H1 (cell line): Measurements from ENCODE around the gene ACTL8. TPM values are rescaled to one million over a fixed set of nuclear protein-coding genes. Genes with fewer than 3 reads are reported as not detected.

Experiments used
- CTCF ChIA-PET: fragments of 300-600 bp; sonication (Branson Sonifier 250); formaldehyde crosslinking; loops from one replicate; lab custom pipeline; 2021; ENCODE audit not compliant: partially characterized antibody; lab: Charles Lee
- POLR2A ChIA-PET: fragments of 300-600 bp; sonication (Branson Sonifier 250); formaldehyde crosslinking; loops from one replicate; lab custom pipeline; 2021; ENCODE audit warnings: inconsistent platforms; ENCODE audit not compliant: partially characterized antibody; lab: Charles Lee
- DNase-seq, 2 experiments: peaks; one replicate each; pipeline versions ENCODE4 v3.0.0 to v3.0.0-alpha.2; 2010 to 2022; ENCODE audit warnings: low spot score in 2 of 2, low read depth in 1 of 2, mixed read lengths in 1 of 2
- FAIRE-seq: peaks from 2 replicates; lab custom pipeline; 2011; peaks lifted over from hg19 to GRCh38; lab: Jason Lieb, UNC
- H2AFZ ChIP-seq: 2 replicates; pipeline ENCODE4 v1.8.1; 2012; ENCODE audit warnings: low read length, inconsistent platforms
- H2AK5ac ChIP-seq: 2 replicates; pipeline ENCODE4 v1.6.1; 2013; ENCODE audit warnings: low read depth, low read length
- H2BK120ac ChIP-seq: replicated peaks from 2 replicates; pipeline ENCODE3; 2013; ENCODE audit warnings: low read depth, low read length, inconsistent platforms
- H2BK12ac ChIP-seq: 2 replicates; pipeline ENCODE4 v1.6.1; 2013; ENCODE audit warnings: low read depth, low read length
- H2BK15ac ChIP-seq: 2 replicates; pipeline ENCODE4 v1.6.1; 2013; ENCODE audit warnings: low read length
- H2BK20ac ChIP-seq: 2 replicates; pipeline ENCODE4 v1.6.1; 2013; ENCODE audit warnings: low read length
- H2BK5ac ChIP-seq: 2 replicates; pipeline ENCODE4 v1.6.1; 2013; ENCODE audit warnings: low read depth, low read length
- H3K14ac ChIP-seq: 2 replicates; pipeline ENCODE4 v1.6.1; 2013; ENCODE audit warnings: inconsistent platforms; ENCODE audit not compliant: insufficient read length
- H3K18ac ChIP-seq: 2 replicates; pipeline ENCODE4 v1.6.1; 2013; ENCODE audit warnings: low read length; ENCODE audit errors: extremely low read depth
- H3K23ac ChIP-seq: 2 replicates; pipeline ENCODE4 v1.6.1; 2013; ENCODE audit warnings: inconsistent platforms; ENCODE audit not compliant: insufficient read length
- H3K23me2 ChIP-seq: 2 replicates; pipeline ENCODE4 v1.6.1; 2013; ENCODE audit warnings: low read depth, low read length
- H3K27ac ChIP-seq: 2 replicates; pipeline ENCODE4 v1.6.1; 2011; ENCODE audit warnings: low read depth, low read length, inconsistent platforms
- H3K27me3 ChIP-seq, 4 experiments: replicated peaks in 1 of 4; 1 replicate in 1 of 4; 2 replicates in 3 of 4; pipeline versions ENCODE4 v1.6.1 to v1.8.1; 2011 to 2013; ENCODE audit warnings: low read length in 3 of 4, mild to moderate bottlenecking in 3 of 4, inconsistent platforms in 2 of 4, mixed read lengths in 2 of 4, moderate library complexity in 1 of 4; ENCODE audit not compliant: control insufficient read depth in 3 of 4, insufficient read depth in 3 of 4; ENCODE audit errors: extremely low read depth in 1 of 4
- H3K36me3 ChIP-seq, 4 experiments: 2 replicates each; pipeline versions ENCODE4 v1.6.1 to v1.8.1; 2011 to 2013; ENCODE audit warnings: mild to moderate bottlenecking in 4 of 4, low read length in 3 of 4, moderate library complexity in 2 of 4, control low read depth in 1 of 4, inconsistent platforms in 1 of 4; ENCODE audit not compliant: insufficient read depth in 4 of 4, control insufficient read depth in 2 of 4
- H3K4ac ChIP-seq: replicated peaks from 2 replicates; pipeline ENCODE3; 2013; ENCODE audit warnings: low read length, low read depth, mixed read lengths, inconsistent platforms; ENCODE audit not compliant: insufficient read length
- H3K4me1 ChIP-seq, 4 experiments: replicated peaks in 1 of 4; 1 replicate in 1 of 4; 2 replicates in 3 of 4; pipeline versions ENCODE4 v1.6.1 to v1.8.1; 2011 to 2013; ENCODE audit warnings: low read length in 3 of 4, inconsistent platforms in 2 of 4, mixed read lengths in 1 of 4; ENCODE audit not compliant: insufficient read depth in 4 of 4, control insufficient read depth in 3 of 4
- H3K4me2 ChIP-seq, 2 experiments: 2 replicates each; pipeline versions ENCODE4 v1.6.1 to v1.8.1; 2011 to 2013; ENCODE audit warnings: low read depth in 2 of 2, low read length in 2 of 2, control low read depth in 1 of 2, inconsistent platforms in 1 of 2, mild to moderate bottlenecking in 1 of 2; ENCODE audit not compliant: insufficient read depth in 1 of 2
- H3K4me3 ChIP-seq, 4 experiments: fragments of 200-600, 300-600 bp in 1 of 4; sonication (generic), shearing (Covaris generic), sonication (Bioruptor Twin) in 1 of 4; 2 replicates each; pipeline versions ENCODE4 v1.5.1 to v1.8.1; 2011 to 2016; ENCODE audit warnings: low read length in 4 of 4, low read depth in 3 of 4, control low read depth in 2 of 4, inconsistent platforms in 2 of 4, mild to moderate bottlenecking in 2 of 4, mixed read lengths in 1 of 4, moderate library complexity in 1 of 4; ENCODE audit not compliant: insufficient read depth in 2 of 4; ENCODE audit errors: extremely low read depth in 1 of 4
- H3K56ac ChIP-seq: replicated peaks from 2 replicates; pipeline ENCODE3; 2013; ENCODE audit warnings: low read depth, mild to moderate bottlenecking, mixed read lengths, low read length, inconsistent platforms; ENCODE audit not compliant: insufficient read length
- H3K79me1 ChIP-seq: 2 replicates; pipeline ENCODE4 v1.6.1; 2013; ENCODE audit warnings: low read depth, low read length, control low read depth
- H3K79me2 ChIP-seq, 2 experiments: 2 replicates each; pipeline versions ENCODE4 v1.6.1 to v1.8.1; 2012 to 2013; ENCODE audit warnings: low read length in 2 of 2, mild to moderate bottlenecking in 2 of 2, inconsistent platforms in 1 of 2; ENCODE audit not compliant: insufficient read depth in 2 of 2, control insufficient read depth in 1 of 2
- H3K9ac ChIP-seq, 4 experiments: replicated peaks in 1 of 4; 1 replicate in 1 of 4; 2 replicates in 3 of 4; pipeline versions ENCODE4 v1.6.1 to v1.8.1; 2011 to 2013; ENCODE audit warnings: low read depth in 3 of 4, low read length in 3 of 4, control low read depth in 2 of 4, mild to moderate bottlenecking in 2 of 4, moderate library complexity in 2 of 4, inconsistent platforms in 1 of 4; ENCODE audit errors: extremely low read depth in 1 of 4
- H3K9me3 ChIP-seq, 2 experiments: 2 replicates each; pipeline versions ENCODE4 v1.6.1 to v1.8.1; 2012 to 2013; ENCODE audit warnings: mild to moderate bottlenecking in 2 of 2, moderate library complexity in 2 of 2, control low read depth in 1 of 2, inconsistent platforms in 1 of 2, low read depth in 1 of 2, low read length in 1 of 2, mixed read lengths in 1 of 2; ENCODE audit not compliant: insufficient read depth in 2 of 2
- H4K20me1 ChIP-seq, 2 experiments: replicated peaks in 1 of 2; 2 replicates each; pipeline versions ENCODE3 to v1.8.1; 2011 to 2013; ENCODE audit warnings: inconsistent platforms in 2 of 2, low read length in 2 of 2, mild to moderate bottlenecking in 1 of 2; ENCODE audit not compliant: insufficient read depth in 2 of 2, control insufficient read depth in 1 of 2
- H4K5ac ChIP-seq: 2 replicates; pipeline ENCODE4 v1.6.1; 2013; ENCODE audit warnings: low read length, low read depth, mixed read lengths, inconsistent platforms; ENCODE audit not compliant: insufficient read length
- H4K8ac ChIP-seq: 2 replicates; pipeline ENCODE4 v1.8.0; 2013; ENCODE audit warnings: mild to moderate bottlenecking, moderate library complexity, low read length, inconsistent platforms; ENCODE audit not compliant: insufficient read depth; ENCODE audit errors: extremely low read depth
- H4K91ac ChIP-seq: replicated peaks from 2 replicates; pipeline ENCODE3; 2013; ENCODE audit warnings: low read length, mixed read lengths, inconsistent platforms; ENCODE audit not compliant: insufficient read length
- CTCF ChIP-seq, 3 experiments: IDR thresholded peaks; 1 replicate in 2 of 3; 2 replicates in 1 of 3; pipeline versions ENCODE4 v1.5.1 to v1.6.1; 2011; ENCODE audit warnings: low read length in 3 of 3, mild to moderate bottlenecking in 3 of 3, inconsistent platforms in 2 of 3, low read depth in 1 of 3, moderate library complexity in 1 of 3; ENCODE audit not compliant: insufficient read depth in 1 of 3; ENCODE audit errors: control extremely low read depth in 1 of 3
- EZH2 ChIP-seq: fragments of 200-600 bp; sonication (generic); IDR thresholded peaks from 2 replicates; pipeline ENCODE4 v1.7.1; 2012; ENCODE audit warnings: low read depth, mild to moderate bottlenecking, moderate library complexity, low read length, inconsistent platforms; ENCODE audit not compliant: severe bottlenecking
- RAD21 ChIP-seq, 2 experiments: IDR thresholded peaks in 1 of 2; conservative IDR thresholded peaks in 1 of 2; 2 replicates each; pipeline ENCODE4 v1.6.1; 2011; ENCODE audit warnings: low read depth in 2 of 2, low read length in 2 of 2, improper control_type of control experiment in 1 of 2, inconsistent platforms in 1 of 2, mild to moderate bottlenecking in 1 of 2, moderate library complexity in 1 of 2
- RFX5 ChIP-seq: IDR thresholded peaks from 2 replicates; pipeline ENCODE4 v1.6.1; 2011; ENCODE audit warnings: low read depth, low read length, improper control_type of control experiment, borderline replicate concordance
- RNF2 ChIP-seq: fragments of 200-900, 300-1000 bp; sonication (generic); IDR thresholded peaks from 2 replicates; pipeline ENCODE4 v1.7.1; 2016; ENCODE audit warnings: borderline replicate concordance, low read depth, mild to moderate bottlenecking, antibody characterized with exemption, low read length; ENCODE audit not compliant: poor library complexity, severe bottlenecking; ENCODE audit errors: missing control alignments
- SIN3A ChIP-seq, 2 experiments: IDR thresholded peaks in 1 of 2; conservative IDR thresholded peaks in 1 of 2; 2 replicates each; pipeline ENCODE4 v1.6.1; 2011 to 2012; ENCODE audit warnings: low read length in 2 of 2, improper control_type of control experiment in 1 of 2, low read depth in 1 of 2, mild to moderate bottlenecking in 1 of 2
- SP1 ChIP-seq: IDR thresholded peaks from 2 replicates; pipeline ENCODE4 v1.6.1; 2011; ENCODE audit warnings: low read depth, low read length
- whole genome bisulfite sequencing, 2 experiments: shearing (Covaris generic) in 1 of 2; methylation state at CpG; one replicate each; pipeline versions ENCODE4 v1.1.6 to v1.1.7; 2013 to 2015; ENCODE audit warnings: low lambda C conversion rate in 2 of 2, mixed read lengths in 2 of 2, inconsistent platforms in 1 of 2, low coverage in 1 of 2, missing lambda C conversion rate in 1 of 2; ENCODE audit not compliant: insufficient replicate concordance in 2 of 2, insufficient coverage in 1 of 2, insufficient read length in 1 of 2; ENCODE audit errors: extremely low coverage in 1 of 2, missing lambda C conversion rate in 1 of 2; 5-methylcytosine and 5-hydroxymethylcytosine counted together
- polyA plus RNA-seq, 7 experiments: library from polyadenylated mRNA; depleted of rRNA in 3 of 7; stranded (reverse) in 5 of 7; unstranded in 2 of 7; fragments of >200 nt in 5 of 7; fragments of 200-250 nt in 2 of 7; gene quantifications; 1 replicate in 5 of 7; 2 replicates in 1 of 7; 4 replicates in 1 of 7; pipeline versions ENCODE4 v1.2.1 to v1.2.3, GENCODE V29; 2011 to 2013; ENCODE audit warnings: missing spikeins in 2 of 7, mixed read lengths in 2 of 7
- total RNA-seq: library from RNA; stranded (reverse); fragmentation: NEBNext Ultra II Directional; extraction: Animal tissue kit (Norgen Biotek cat#: 25700); gene quantifications from 2 replicates; pipeline ENCODE4 v1.2.1, GENCODE V29; 2021

Gene ACTL8
- total and polyA plus RNA-seq, 2 of the 8 experiments (the other 6 are each of a cell fraction or from before 2014, with no cell fraction given): 0.33 to 0.47 TPM

DNA sequence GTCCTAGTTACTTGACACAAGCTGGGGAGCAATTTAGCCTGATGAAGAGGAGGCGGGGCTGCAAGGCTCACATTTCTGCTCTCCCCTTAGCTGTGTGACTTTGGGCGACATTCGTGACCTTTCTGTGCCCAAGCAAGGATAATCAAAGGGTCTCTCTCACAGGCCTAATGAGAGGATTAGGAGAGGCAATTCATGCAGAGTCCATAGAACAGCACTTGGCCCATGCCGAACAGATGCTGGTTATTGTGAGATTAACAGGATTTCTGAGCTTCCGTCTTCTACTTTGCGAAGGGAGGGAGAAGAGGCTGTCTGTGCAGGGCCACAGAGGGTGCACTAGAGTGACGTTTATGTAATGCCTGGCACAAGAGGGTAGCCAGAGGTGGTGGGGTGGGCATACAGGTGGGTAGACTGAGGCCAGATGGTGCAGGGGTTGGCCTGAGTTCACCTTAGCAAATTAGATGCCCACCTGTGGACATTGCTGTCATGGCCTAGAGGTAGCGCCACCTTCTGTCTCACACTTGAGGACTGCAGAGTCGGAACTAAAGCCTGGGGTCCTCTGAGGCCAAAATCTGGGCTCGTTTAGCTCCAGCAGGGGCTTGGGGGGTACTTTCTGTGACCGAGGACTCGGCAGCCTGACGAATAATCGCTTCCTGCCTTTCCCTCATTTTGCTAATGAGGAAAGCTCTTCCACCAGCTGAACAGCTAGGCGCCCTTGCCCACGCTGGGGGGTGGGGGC, 18.6 kb downstream of the ACTL8 start:
- Histone ChIP-seq H3K79me2 (no peaks in the 10 kb centered on the region), H3K9ac (no peak overlapping the region), H2BK120ac (no peak overlapping the region), H3K23me2 (no peaks in the 10 kb centered on the region), H3K27me3 (no peaks in the 10 kb centered on the region), H4K91ac (no peak overlapping the region), H2BK15ac (no peak overlapping the region), H3K23ac (no peak overlapping the region), H2AFZ (0 out of 2 replicates have a peak overlapping the region, but pooled peaks have one; percentile 58), H2BK12ac (no peak overlapping the region), H3K4me3 (no peak overlapping the region), H2BK20ac (no peak overlapping the region), H3K4ac (no peak overlapping the region), H2AK5ac (no peak overlapping the region), H4K20me1 (no peaks in the 10 kb centered on the region), H3K36me3 (no peaks in the 10 kb centered on the region), H3K18ac (no peak overlapping the region), H3K4me2 (no peak overlapping the region), H3K14ac (no peak overlapping the region), H3K56ac (no peak overlapping the region), H3K9me3 (no peaks in the 10 kb centered on the region), H3K27ac (no peak overlapping the region), H4K5ac (no peak overlapping the region), H3K79me1 (no peaks in the 10 kb centered on the region), H4K8ac (no peak overlapping the region; the same call in 1 of the 2 replicates), H2BK5ac (no peak overlapping the region), H3K4me1 (no peaks in the 10 kb centered on the region; a peak in 2 of 7 replicates)
- FAIRE-seq (no peak), DNase-seq (no peak)
- ChIA-PET POLR2A (interaction anchor here (0.7 to 0.9 kb wide), 2 partner anchors 10 to 621 kb away, joined by 3 to 4 read pairs; no protein-coding TSS in a partner anchor), CTCF (interaction anchor here (0.5 to 6.9 kb wide), 33 partner anchors 10 to 494 kb away, joined by 3 to 38 read pairs (median 4); no protein-coding TSS in a partner anchor)
- WGBS, 2 experiments: 80% methylated on average over 16 of the region's 16 CpGs; no CpG with 5 or more reads in 1 of the 2 experiments
- TF ChIP-seq SIN3A (conservative IDR thresholded peaks at IDR 0.05 in 1 of 2, IDR thresholded peaks at IDR 0.05 in 1 of 2; ENCODE audit: low read depth in 1 of 2, low read length in 2 of 2) (0 out of 4 replicates have a peak, but pooled peaks of 1 of the 2 experiments have one; percentile 27), RAD21 (IDR thresholded peaks at IDR 0.05 in 1 of 2, conservative IDR thresholded peaks at IDR 0.05 in 1 of 2; ENCODE audit: low read depth in 2 of 2, low read length in 2 of 2) (peak; percentile 32 to 50; a peak in 3 of 4 replicates), RFX5 (no peak), CTCF (IDR thresholded peaks at IDR 0.05; ENCODE audit: control extremely low read depth in 1 of 3, insufficient read depth in 1 of 3, low read depth in 1 of 3, low read length in 3 of 3) (peak; percentile 50 to 64 (median 62)), RNF2 (no peak), EZH2 (no peak), SP1 (no peak)
